ENCODE data around the gene MEX3A. TPM values are rescaled to one million over a fixed set of nuclear protein-coding genes. Genes with fewer than 3 reads are reported as not detected.

Gene MEX3A
- total RNA-seq, 1 experiment from 2014 or later = 5.0 TPM

DNA sequence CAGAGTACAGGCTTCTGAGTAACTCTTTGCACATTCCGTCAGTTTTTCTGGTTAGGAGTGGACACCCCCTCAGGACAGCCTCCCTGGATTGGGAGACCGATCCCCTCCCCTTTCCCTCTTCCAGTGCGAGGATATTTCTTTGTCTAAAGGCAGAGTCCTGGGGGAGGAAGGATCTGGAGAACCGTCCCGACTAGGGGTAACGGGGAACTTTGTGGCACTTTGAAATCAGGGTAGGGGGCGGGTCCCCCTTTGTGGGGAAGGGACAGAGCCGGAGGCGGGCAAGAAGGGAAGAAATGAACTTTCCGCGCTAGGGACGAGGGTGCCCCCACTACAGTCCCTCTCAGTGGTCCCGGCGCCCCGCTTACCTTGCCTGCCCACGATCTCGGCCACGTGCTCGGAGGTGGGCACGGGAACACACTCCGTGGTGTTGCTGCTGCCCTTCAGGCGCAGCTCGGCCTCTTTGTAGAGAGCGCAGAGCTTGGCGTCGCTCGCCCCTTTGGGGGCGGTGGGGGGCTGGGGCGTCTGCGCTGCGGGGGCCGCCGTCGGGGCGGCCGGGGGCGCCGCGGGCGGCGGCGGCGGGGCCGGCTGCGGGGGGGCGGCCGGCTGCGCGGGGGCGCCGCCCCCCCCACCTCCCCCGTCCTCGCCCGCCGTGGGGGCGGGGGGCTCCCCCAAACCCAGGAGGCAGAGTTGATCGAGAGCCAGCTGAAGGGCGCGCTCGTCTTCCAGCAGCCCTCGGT, 917 bp downstream of the MEX3A start:
- CTCF ChIA-PET = no interaction called here
- Mint-ChIP-seq H3K27ac (ENCODE audit: unreplicated experiment) (no peak overlapping the region), H3K36me3 (ENCODE audit: insufficient read depth, unreplicated experiment) (peaks cover 23% of the 10 kb centered on the region), H3K9me3 (ENCODE audit: low read depth, unreplicated experiment) (no peaks in the 10 kb centered on the region), H3K4me3 (ENCODE audit: low read depth, unreplicated experiment) (peak overlapping the region; percentile 76), H3K4me1 (ENCODE audit: low read depth, unreplicated experiment) (peaks cover 8% of the 10 kb centered on the region), H3K27me3 (ENCODE audit: unreplicated experiment) (no peaks in the 10 kb centered on the region)
- TF ChIP-seq, protein P1, sequence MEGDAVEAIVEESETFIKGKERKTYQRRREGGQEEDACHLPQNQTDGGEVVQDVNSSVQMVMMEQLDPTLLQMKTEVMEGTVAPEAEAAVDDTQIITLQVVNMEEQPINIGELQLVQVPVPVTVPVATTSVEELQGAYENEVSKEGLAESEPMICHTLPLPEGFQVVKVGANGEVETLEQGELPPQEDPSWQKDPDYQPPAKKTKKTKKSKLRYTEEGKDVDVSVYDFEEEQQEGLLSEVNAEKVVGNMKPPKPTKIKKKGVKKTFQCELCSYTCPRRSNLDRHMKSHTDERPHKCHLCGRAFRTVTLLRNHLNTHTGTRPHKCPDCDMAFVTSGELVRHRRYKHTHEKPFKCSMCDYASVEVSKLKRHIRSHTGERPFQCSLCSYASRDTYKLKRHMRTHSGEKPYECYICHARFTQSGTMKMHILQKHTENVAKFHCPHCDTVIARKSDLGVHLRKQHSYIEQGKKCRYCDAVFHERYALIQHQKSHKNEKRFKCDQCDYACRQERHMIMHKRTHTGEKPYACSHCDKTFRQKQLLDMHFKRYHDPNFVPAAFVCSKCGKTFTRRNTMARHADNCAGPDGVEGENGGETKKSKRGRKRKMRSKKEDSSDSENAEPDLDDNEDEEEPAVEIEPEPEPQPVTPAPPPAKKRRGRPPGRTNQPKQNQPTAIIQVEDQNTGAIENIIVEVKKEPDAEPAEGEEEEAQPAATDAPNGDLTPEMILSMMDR (IDR thresholded peaks at IDR 0.05; ENCODE audit: unreplicated experiment) = no peak
- BruUV-seq (replicated peaks) = no TSS peak
- DNase-seq = no peak
- intact Hi-C loops (cut with micrococcal nuclease; ENCODE audit: unreplicated experiment) = no loop called here

DNA sequence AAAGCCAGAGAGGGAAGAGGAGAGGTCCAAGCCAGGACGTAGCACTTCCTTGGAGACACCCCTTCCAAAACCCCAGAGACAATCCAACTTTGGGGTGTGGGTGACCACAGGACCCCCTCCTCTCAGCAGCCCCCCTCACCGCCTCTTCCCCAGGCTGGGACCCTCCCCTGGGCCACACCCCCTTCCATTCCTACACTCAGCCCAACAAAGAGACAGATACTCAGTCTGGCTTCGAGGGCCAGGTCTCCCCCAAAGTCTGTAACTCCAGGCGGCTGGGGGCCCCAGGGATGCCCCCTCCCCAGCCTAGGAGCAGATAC, 1.4 kb downstream of the MEX3A start:
- Mint-ChIP-seq H3K36me3 (ENCODE audit: insufficient read depth, unreplicated experiment) (peaks cover 19% of the 10 kb centered on the region), H3K4me3 (ENCODE audit: low read depth, unreplicated experiment) (peak overlapping the region; percentile 76), H3K9me3 (ENCODE audit: low read depth, unreplicated experiment) (no peaks in the 10 kb centered on the region), H3K27me3 (ENCODE audit: unreplicated experiment) (no peaks in the 10 kb centered on the region), H3K4me1 (ENCODE audit: low read depth, unreplicated experiment) (peaks cover 3% of the 10 kb centered on the region), H3K27ac (ENCODE audit: unreplicated experiment) (no peak overlapping the region)
- BruUV-seq (replicated peaks) = no TSS peak
- intact Hi-C loops (cut with micrococcal nuclease; ENCODE audit: unreplicated experiment) = no loop called here
- CTCF ChIA-PET = no interaction called here
- DNase-seq = no peak
- TF ChIP-seq, protein P1 (IDR thresholded peaks at IDR 0.05; ENCODE audit: unreplicated experiment) = no peak

DNA sequence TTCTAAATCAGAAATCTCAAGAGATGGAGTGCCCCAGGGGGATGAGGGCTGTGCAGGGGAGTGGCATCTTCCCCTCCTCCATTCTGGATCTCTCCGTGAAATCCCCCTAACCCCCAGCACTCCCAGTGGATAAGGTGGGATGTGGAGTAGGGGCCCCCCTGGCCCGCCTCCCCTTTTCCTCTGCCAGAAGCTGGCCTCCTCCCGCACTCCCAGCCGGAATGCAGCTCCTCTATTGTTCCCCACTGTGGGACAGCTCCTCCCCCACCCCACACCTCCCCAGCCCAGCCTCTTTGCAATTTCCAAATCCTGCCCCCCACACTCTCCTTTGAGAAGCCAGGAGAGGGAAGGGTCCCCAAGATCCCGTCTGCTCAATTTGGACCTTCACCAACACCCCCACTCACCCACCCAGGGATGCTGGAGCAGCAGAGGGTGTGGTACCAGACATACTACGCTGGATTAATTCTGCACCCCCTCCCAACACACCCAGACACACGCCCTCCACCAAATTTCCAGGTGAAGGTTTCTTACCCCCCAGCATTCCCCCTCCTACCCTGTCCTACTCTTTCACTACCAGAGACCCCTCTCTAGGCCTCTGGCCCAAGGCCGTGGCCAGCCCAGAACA, 1.9 kb downstream of the MEX3A start:
- no peaks in the 10 kb centered on the region for H3K4me1 Mint-ChIP-seq (ENCODE audit: low read depth, unreplicated experiment)
- CTCF ChIA-PET = no interaction called here
- TF ChIP-seq, protein P1 (IDR thresholded peaks at IDR 0.05; ENCODE audit: unreplicated experiment) = no peak
- H3K9me3 Mint-ChIP-seq (ENCODE audit: low read depth, unreplicated experiment) = no peaks in the 10 kb centered on the region
- no peak overlapping the region for H3K27ac Mint-ChIP-seq (ENCODE audit: unreplicated experiment)
- intact Hi-C loops (cut with micrococcal nuclease; ENCODE audit: unreplicated experiment) = no loop called here
- no peak for DNase-seq
- H3K27me3 Mint-ChIP-seq (ENCODE audit: unreplicated experiment) = no peaks in the 10 kb centered on the region
- peaks cover 19% of the 10 kb centered on the region for H3K36me3 Mint-ChIP-seq (ENCODE audit: insufficient read depth, unreplicated experiment)
- BruUV-seq (replicated peaks) = no TSS peak
- H3K4me3 Mint-ChIP-seq (ENCODE audit: low read depth, unreplicated experiment) = no peak overlapping the region

DNA sequence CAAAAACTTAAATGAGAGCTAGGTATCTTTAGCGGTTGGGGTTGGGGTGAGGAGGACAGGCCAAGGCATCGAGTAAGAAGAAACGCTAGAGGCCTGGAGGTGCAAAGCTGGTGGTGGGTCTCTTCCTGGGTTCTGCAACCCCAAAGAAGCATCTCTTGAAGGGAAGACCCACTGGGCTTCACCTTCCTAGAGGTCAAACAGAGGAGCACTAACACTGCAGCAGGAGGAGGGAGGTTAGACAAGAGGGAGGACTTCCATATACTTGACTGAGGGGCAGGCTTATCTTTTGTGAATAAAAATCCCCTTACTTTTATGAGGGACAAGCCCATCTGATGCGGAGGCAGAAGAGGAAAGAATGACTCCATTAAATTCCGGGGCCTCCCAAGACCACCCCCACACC, 2.5 kb downstream of the MEX3A start:
- Mint-ChIP-seq H3K4me3 (ENCODE audit: low read depth, unreplicated experiment) (no peak overlapping the region), H3K36me3 (ENCODE audit: insufficient read depth, unreplicated experiment) (peaks cover 19% of the 10 kb centered on the region), H3K27me3 (ENCODE audit: unreplicated experiment) (no peaks in the 10 kb centered on the region), H3K27ac (ENCODE audit: unreplicated experiment) (no peak overlapping the region), H3K9me3 (ENCODE audit: low read depth, unreplicated experiment) (no peaks in the 10 kb centered on the region), H3K4me1 (ENCODE audit: low read depth, unreplicated experiment) (no peaks in the 10 kb centered on the region)
- CTCF ChIA-PET = interaction anchor here (1.0 kb wide), 1 partner anchor 145 kb away, joined by 3 read pairs; no protein-coding TSS in a partner anchor
- BruUV-seq (replicated peaks) = no TSS peak
- no peak for DNase-seq
- TF ChIP-seq, protein P1 (IDR thresholded peaks at IDR 0.05; ENCODE audit: unreplicated experiment) = no peak
- intact Hi-C loops (cut with micrococcal nuclease; ENCODE audit: unreplicated experiment) = no loop called here

Measured in Calu3 (cell line).